A673 (cell line): ENCODE measurements around the gene OSTC.

Experiments used
- EZH2 ChIP-seq: fragments of 200-600 bp; sonication (generic); IDR thresholded peaks from 2 replicates; pipeline ENCODE4 v1.6.1; 2017; ENCODE audit warnings: borderline replicate concordance, low read depth, mild to moderate bottlenecking, mixed read lengths, antibody characterized with exemption, low read length; ENCODE audit not compliant: poor library complexity, severe bottlenecking
- TF ChIP-seq, protein P1 (sequence below): fragments of 300-800, 200-600 bp; sonication (generic); conservative IDR thresholded peaks from 2 replicates; pipeline ENCODE4 v1.5.1; 2017; ENCODE audit warnings: low read depth, mild to moderate bottlenecking, antibody characterized with exemption, low read length, moderate library complexity, mixed read lengths

- TF ChIP-seq, protein P1, sequence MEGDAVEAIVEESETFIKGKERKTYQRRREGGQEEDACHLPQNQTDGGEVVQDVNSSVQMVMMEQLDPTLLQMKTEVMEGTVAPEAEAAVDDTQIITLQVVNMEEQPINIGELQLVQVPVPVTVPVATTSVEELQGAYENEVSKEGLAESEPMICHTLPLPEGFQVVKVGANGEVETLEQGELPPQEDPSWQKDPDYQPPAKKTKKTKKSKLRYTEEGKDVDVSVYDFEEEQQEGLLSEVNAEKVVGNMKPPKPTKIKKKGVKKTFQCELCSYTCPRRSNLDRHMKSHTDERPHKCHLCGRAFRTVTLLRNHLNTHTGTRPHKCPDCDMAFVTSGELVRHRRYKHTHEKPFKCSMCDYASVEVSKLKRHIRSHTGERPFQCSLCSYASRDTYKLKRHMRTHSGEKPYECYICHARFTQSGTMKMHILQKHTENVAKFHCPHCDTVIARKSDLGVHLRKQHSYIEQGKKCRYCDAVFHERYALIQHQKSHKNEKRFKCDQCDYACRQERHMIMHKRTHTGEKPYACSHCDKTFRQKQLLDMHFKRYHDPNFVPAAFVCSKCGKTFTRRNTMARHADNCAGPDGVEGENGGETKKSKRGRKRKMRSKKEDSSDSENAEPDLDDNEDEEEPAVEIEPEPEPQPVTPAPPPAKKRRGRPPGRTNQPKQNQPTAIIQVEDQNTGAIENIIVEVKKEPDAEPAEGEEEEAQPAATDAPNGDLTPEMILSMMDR = no peak
- no peak for TF ChIP-seq EZH2
Measured at GRCh38 chr4:108620933-108621905, 29.2 kb upstream of the OSTC start.
